MM.1S (cell line): ENCODE results near the gene NCDN.

Source experiments
- DNase-seq: peaks from one replicate; pipeline ENCODE4 v3.0.0-alpha.2; 2015
- H2AFZ ChIP-seq: fragments of 300-600 bp; sonication (generic); 2 replicates; pipeline ENCODE4 v1.6.0; 2016; ENCODE audit warnings: antibody characterized with exemption, low read length
- H3F3A ChIP-seq: fragments of 300-600 bp; sonication (generic); 2 replicates; pipeline ENCODE4 v1.6.1; 2016; ENCODE audit warnings: mild to moderate bottlenecking, antibody characterized with exemption, low read length, moderate library complexity, mixed read lengths; ENCODE audit not compliant: insufficient read depth
- H3K27ac ChIP-seq: fragments of 300-600 bp; sonication (generic); 2 replicates; pipeline ENCODE4 v1.5.1; 2016; ENCODE audit warnings: mild to moderate bottlenecking, low read length
- H3K27me3 ChIP-seq: fragments of 300-600 bp; sonication (generic); replicated peaks from 2 replicates; pipeline ENCODE4 v1.6.0; 2016; ENCODE audit warnings: low read length; ENCODE audit not compliant: insufficient read depth
- H3K36me3 ChIP-seq: fragments of 300-600 bp; sonication (generic); replicated peaks from 2 replicates; pipeline ENCODE4 v1.6.1; 2016; ENCODE audit warnings: mild to moderate bottlenecking, low read length, mixed read lengths; ENCODE audit not compliant: insufficient read depth
- H3K4me1 ChIP-seq: fragments of 300-600 bp; sonication (generic); 2 replicates; pipeline ENCODE4 v1.6.1; 2016; ENCODE audit warnings: low read length, mixed read lengths
- H3K4me2 ChIP-seq: fragments of 300-600 bp; sonication (generic); 2 replicates; pipeline ENCODE4 v1.6.0; 2016; ENCODE audit warnings: low read depth, low read length
- H3K4me3 ChIP-seq: fragments of 300-600 bp; sonication (generic); 2 replicates; pipeline ENCODE4 v1.5.1; 2016; ENCODE audit warnings: low read length, mixed read lengths
- H3K79me2 ChIP-seq: fragments of 300-600 bp; sonication (generic); 2 replicates; pipeline ENCODE4 v1.6.1; 2016; ENCODE audit warnings: mixed run types, low read length, mixed read lengths
- H3K9ac ChIP-seq: fragments of 300-600 bp; sonication (generic); 2 replicates; pipeline ENCODE4 v1.6.1; 2016; ENCODE audit warnings: low read length, mixed read lengths
- H3K9me2 ChIP-seq: fragments of 300-600 bp; sonication (generic); replicated peaks from 2 replicates; pipeline ENCODE4 v1.6.1; 2016; ENCODE audit warnings: mild to moderate bottlenecking, low read length, mixed read lengths; ENCODE audit not compliant: insufficient read depth
- H3K9me3 ChIP-seq: fragments of 300-600 bp; sonication (generic); replicated peaks from 2 replicates; pipeline ENCODE4 v1.6.1; 2016; ENCODE audit warnings: mild to moderate bottlenecking, low read length, mixed read lengths; ENCODE audit not compliant: insufficient read depth
- H4K20me1 ChIP-seq: fragments of 300-600 bp; sonication (generic); 2 replicates; pipeline ENCODE4 v1.6.1; 2016; ENCODE audit warnings: mild to moderate bottlenecking, low read length, moderate library complexity, mixed read lengths; ENCODE audit not compliant: insufficient read depth
- EZH2 ChIP-seq: fragments of 300-600 bp; sonication (generic); optimal IDR thresholded peaks from 2 replicates; pipeline ENCODE3; 2017; ENCODE audit warnings: low read depth, mild to moderate bottlenecking, antibody characterized with exemption, low read length, mixed read lengths
- EZH2phosphoT487 ChIP-seq: fragments of 300-600 bp; sonication (generic); IDR thresholded peaks from 2 replicates; pipeline ENCODE4 v1.6.1; 2018; ENCODE audit warnings: antibody characterized with exemption, low read length
- TF ChIP-seq, protein P1 (sequence below): fragments of 300-600 bp; sonication (generic); IDR thresholded peaks from 2 replicates; pipeline ENCODE4 v1.5.1; 2016; ENCODE audit warnings: antibody characterized with exemption, low read length, mixed read lengths

NCDN gene

DNA sequence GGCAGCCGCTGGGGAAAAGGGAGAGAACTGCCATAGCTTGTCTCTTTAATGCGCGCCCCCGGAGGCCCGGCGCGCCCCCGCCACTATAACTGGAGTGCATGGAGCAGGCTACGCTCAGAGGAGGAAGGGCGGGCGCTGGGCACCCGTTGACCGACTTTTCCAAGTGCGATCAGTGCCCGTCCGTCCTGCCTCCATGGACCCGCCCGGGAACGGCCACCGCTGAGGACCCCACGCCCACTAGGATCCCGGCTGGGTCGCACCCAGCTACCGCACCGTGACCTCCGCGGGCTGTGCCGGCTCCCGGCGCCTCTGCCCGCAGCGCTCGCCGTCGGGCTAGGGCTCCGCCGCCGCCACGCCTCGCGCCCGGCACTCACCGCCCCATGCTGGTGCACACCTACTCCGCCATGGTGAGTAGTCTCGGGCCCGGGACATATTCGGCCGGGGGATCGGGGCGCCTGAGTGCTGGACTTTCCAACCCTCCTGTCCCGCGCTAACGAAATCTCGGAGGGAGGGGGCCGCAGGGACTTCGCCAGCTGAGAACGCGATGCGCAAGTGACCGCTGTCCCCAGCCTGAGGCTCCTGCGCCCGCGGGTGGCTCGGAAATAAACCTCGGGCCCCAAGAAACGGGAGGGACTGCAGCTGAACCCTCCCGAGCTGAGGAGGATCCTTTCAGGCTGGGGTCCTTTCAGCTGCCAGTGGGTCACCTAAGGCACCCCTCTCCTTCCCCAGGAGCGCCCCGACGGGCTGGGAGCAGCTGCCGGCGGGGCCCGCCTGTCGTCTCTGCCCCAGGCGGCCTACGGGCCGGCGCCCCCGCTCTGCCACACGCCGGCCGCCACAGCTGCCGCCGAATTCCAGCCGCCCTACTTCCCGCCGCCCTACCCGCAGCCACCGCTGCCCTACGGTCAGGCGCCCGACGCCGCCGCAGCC, 15.9 kb downstream of the NCDN start, which contains the start of gene TFAP2E:
TSS of gene TFAP2E (plus strand) at position 117 of the 927 bp plus-strand sequence. CDS start at position 381, 264 bp downstream.
- no peak for DNase-seq
- no peaks in the 10 kb centered on the region for H3K27me3 ChIP-seq
- no peaks in the 10 kb centered on the region for H3F3A ChIP-seq
- no peaks in the 10 kb centered on the region for H3K36me3 ChIP-seq
- H3K4me3 ChIP-seq, result no peak within 1 kb of the TSS
- no peak for TF ChIP-seq EZH2
- TF ChIP-seq, protein P1, sequence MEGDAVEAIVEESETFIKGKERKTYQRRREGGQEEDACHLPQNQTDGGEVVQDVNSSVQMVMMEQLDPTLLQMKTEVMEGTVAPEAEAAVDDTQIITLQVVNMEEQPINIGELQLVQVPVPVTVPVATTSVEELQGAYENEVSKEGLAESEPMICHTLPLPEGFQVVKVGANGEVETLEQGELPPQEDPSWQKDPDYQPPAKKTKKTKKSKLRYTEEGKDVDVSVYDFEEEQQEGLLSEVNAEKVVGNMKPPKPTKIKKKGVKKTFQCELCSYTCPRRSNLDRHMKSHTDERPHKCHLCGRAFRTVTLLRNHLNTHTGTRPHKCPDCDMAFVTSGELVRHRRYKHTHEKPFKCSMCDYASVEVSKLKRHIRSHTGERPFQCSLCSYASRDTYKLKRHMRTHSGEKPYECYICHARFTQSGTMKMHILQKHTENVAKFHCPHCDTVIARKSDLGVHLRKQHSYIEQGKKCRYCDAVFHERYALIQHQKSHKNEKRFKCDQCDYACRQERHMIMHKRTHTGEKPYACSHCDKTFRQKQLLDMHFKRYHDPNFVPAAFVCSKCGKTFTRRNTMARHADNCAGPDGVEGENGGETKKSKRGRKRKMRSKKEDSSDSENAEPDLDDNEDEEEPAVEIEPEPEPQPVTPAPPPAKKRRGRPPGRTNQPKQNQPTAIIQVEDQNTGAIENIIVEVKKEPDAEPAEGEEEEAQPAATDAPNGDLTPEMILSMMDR, result no peak
- no peak for TF ChIP-seq EZH2phosphoT487
- no peaks in the 10 kb centered on the region for H4K20me1 ChIP-seq
- H2AFZ ChIP-seq, result no peak within 1 kb of the TSS
- no peak within 1 kb of the TSS for H3K9ac ChIP-seq
- H3K79me2 ChIP-seq, result no peaks in the 10 kb centered on the region
- H3K9me3 ChIP-seq, result no peaks in the 10 kb centered on the region
- H3K4me2 ChIP-seq, result no peak within 1 kb of the TSS
- H3K9me2 ChIP-seq, result no peaks in the 10 kb centered on the region
- no peak within 1 kb of the TSS for H3K27ac ChIP-seq
- H3K4me1 ChIP-seq, result 0 out of 2 replicates have a peak, but pooled peaks cover 6% of the 10 kb centered on the region

DNA sequence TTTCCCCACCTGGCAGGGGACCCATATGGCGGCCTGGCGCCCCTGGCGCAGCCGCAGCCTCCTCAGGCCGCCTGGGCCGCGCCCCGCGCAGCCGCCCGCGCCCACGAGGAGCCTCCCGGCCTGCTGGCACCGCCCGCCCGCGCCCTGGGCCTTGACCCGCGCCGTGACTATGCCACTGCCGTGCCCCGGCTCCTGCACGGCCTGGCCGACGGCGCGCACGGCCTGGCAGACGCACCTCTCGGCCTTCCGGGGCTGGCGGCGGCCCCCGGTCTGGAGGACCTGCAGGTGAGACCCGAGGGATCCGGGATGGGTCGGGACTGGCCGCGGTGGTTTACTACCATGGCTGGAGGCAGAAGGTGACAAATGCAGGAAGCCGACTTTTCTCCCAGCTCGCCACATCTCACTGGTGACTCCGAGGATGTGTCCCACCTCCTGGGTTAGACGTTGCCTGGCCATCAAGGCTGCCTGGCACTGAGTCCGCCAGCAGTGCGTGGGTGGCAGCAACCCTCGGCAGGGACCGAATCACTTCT, 16.6 kb downstream of the NCDN start:
- no peaks in the 10 kb centered on the region for H3K36me3 ChIP-seq

DNA sequence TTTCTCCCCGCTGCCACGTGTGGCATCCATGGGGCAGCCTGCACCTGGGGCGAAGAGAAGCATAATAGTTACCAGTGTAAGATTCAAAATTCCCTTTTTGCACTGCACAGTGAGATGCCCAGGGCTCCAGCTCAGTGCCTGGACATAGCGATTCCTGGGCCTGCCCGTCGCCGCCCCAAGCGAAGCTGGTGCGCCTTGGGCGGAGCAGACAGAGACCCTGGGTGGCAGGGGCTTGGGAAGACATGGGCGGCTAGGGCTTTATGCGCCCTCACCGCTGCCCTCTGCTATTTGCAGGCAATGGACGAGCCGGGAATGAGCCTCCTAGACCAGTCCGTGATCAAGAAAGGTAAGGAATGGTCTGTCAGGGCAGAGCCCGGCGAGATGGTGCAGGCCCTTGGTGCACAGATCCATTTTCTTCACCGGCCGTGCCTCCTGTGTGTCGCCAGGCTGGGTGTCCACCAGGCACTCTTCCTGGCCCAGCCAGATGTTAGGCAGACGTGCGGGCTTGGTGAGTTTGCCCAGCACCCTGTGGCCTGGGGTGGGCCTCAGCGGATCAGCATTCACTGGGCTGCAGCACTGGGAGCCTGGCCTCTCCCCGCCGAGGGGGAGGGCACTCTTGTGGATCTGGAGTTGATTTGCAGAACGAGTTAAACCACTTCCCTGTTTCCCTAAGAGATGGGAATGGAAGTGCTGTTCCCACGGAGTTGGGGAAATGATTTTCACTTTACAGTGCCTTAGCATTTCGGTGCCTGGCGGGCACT, 17.2 kb downstream of the NCDN start:
- Histone ChIP-seq H4K20me1 (no peaks in the 10 kb centered on the region), H3K36me3 (no peaks in the 10 kb centered on the region), H2AFZ (no peak overlapping the region), H3F3A (no peaks in the 10 kb centered on the region), H3K4me3 (no peak overlapping the region), H3K9ac (no peak overlapping the region), H3K27me3 (no peaks in the 10 kb centered on the region), H3K27ac (no peak overlapping the region), H3K9me3 (no peaks in the 10 kb centered on the region), H3K4me2 (no peak overlapping the region), H3K79me2 (no peaks in the 10 kb centered on the region), H3K9me2 (no peaks in the 10 kb centered on the region), H3K4me1 (0 out of 2 replicates have a peak, but pooled peaks cover 6% of the 10 kb centered on the region)
- TF ChIP-seq, protein P1, result no peak
- TF ChIP-seq EZH2phosphoT487, result no peak
- no peak for TF ChIP-seq EZH2
- DNase-seq, result no peak

More for the DNA sequence above, 16.6 kb downstream of the NCDN start:
- H2AFZ ChIP-seq, result no peak overlapping the region
- no peak overlapping the region for H3K27ac ChIP-seq
- no peaks in the 10 kb centered on the region for H3K79me2 ChIP-seq
- H3K4me3 ChIP-seq, result no peak overlapping the region
- no peaks in the 10 kb centered on the region for H3K27me3 ChIP-seq
- DNase-seq, result no peak
- TF ChIP-seq, protein P1, result no peak
- TF ChIP-seq EZH2phosphoT487, result no peak
- TF ChIP-seq EZH2, result no peak
- 0 out of 2 replicates have a peak, but pooled peaks cover 6% of the 10 kb centered on the region for H3K4me1 ChIP-seq
- H3K9me2 ChIP-seq, result no peaks in the 10 kb centered on the region
- H4K20me1 ChIP-seq, result no peaks in the 10 kb centered on the region
- no peaks in the 10 kb centered on the region for H3F3A ChIP-seq
- no peaks in the 10 kb centered on the region for H3K9me3 ChIP-seq
- H3K4me2 ChIP-seq, result no peak overlapping the region
- H3K9ac ChIP-seq, result no peak overlapping the region
